SK-N-MC (cell line): ENCODE data around the gene OGG1.

Experiments used
- DNase-seq: peaks from one replicate; pipeline ENCODE4 v3.0.0-alpha.2; 2011; ENCODE audit warnings: low read depth, low spot score
- H3K27ac ChIP-seq: fragments of 200-600 bp; sonication (generic); 2 replicates; pipeline ENCODE4 v1.5.1; 2016; ENCODE audit warnings: mixed run types
- H3K36me3 ChIP-seq: fragments of 200-600 bp; sonication (generic); 2 replicates; pipeline ENCODE4 v1.6.1; 2017; ENCODE audit warnings: antibody characterized with exemption, low read length, mixed read lengths; ENCODE audit not compliant: insufficient read depth
- H3K4me3 ChIP-seq: fragments of 200-600 bp; sonication (generic); 2 replicates; pipeline ENCODE4 v1.5.1; 2016
- H3K9ac ChIP-seq: fragments of 200-600 bp; sonication (generic); 2 replicates; pipeline ENCODE4 v1.8.0; 2017; ENCODE audit warnings: mixed run types, mixed read lengths; ENCODE audit not compliant: insufficient read length
- H3K9me3 ChIP-seq: fragments of 200-600 bp; sonication (generic); 2 replicates; pipeline ENCODE4 v1.6.1; 2017; ENCODE audit warnings: low read depth, mild to moderate bottlenecking, antibody characterized with exemption, low read length, moderate library complexity, mixed read lengths
- EZH2 ChIP-seq: fragments of 200-600 bp; sonication (generic); IDR thresholded peaks from one replicate; pipeline ENCODE4 v1.6.1; 2017; ENCODE audit warnings: antibody characterized with exemption
- FOXP2 ChIP-seq: optimal IDR thresholded peaks from 2 replicates; pipeline ENCODE3; 2011; ENCODE audit warnings: mild to moderate bottlenecking, moderate library complexity; ENCODE audit not compliant: insufficient read depth; ENCODE audit errors: extremely low read length, control extremely low read depth
- POLR2AphosphoS5 ChIP-seq: IDR thresholded peaks from 2 replicates; pipeline ENCODE4 v1.6.1; 2012; ENCODE audit warnings: mild to moderate bottlenecking, low read depth, low read length, borderline replicate concordance

OGG1 gene

DNA sequence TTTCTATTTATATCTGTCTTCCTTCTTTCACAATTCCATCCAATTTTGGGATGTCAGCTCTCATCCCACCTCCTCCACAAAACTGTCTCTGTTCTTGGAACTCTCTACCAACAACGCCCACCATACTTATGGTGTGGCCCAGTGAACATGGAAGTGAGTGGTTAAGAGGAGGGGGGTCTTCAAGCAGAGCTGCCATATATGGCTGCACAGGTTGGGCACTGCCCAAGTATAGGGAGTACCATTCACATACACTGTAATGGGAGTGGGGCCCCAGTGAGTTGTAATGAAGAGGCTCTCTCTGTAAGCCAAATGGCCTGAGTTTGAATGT lies 27.9 kb downstream of the OGG1 start:
- Histone ChIP-seq H3K36me3 (no peaks in the 10 kb centered on the region), H3K9ac (no peak overlapping the region), H3K9me3 (no peaks in the 10 kb centered on the region), H3K27ac (no peak overlapping the region), H3K4me3 (no peak overlapping the region)
- DNase-seq = no peak
- TF ChIP-seq EZH2 = no peak
- no peak for TF ChIP-seq POLR2AphosphoS5
- no peak for TF ChIP-seq FOXP2

DNA sequence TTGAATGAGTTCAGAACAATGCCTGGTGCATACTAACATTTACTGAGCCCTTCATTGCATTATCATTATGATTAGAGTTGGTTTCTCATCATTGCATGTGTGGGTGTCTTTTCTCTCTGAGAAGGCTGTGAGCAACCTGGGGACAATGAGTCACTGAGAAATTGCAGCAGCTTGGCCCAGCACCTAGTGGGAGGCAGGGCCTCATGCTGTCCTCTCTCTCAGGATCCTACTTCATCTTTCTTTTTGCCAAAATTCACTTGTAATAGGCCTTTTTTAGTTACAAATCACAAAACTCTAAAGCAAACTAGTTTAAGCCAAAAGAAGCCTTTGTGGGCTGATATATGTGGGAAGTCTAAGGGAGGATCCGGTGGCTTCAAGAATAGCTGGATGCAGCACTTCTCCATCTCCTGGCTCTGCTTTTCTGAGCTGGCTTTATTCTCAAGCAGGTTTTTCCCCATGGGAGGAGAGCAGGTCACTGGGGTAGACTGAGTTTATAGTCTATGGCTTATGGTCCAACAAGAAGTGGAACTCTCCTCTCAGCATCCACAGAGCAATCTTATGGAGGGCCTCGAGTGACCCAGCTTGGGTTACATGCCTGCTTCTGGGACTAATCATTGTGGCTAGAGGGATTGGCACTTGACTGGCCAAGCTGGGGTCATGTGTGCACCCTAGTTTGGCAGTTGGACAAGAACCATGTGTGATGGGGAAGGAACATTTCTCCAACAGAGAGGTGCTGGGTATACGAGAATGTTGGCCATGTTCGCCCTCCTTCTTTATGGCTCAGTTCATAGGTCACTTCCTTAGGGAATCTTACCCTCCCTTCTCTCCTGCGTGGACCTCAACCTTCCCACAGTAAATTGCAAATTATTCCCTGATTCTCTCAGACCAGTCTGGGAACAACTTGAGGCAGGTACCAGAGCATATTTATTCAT lies 28.7 kb downstream of the OGG1 start:
- no peaks in the 10 kb centered on the region for H3K36me3 ChIP-seq
- H3K27ac ChIP-seq = no peak overlapping the region
- TF ChIP-seq FOXP2 = no peak
- TF ChIP-seq POLR2AphosphoS5 = no peak
- TF ChIP-seq EZH2 = no peak
- DNase-seq = no peak
- H3K9ac ChIP-seq = no peak overlapping the region
- no peaks in the 10 kb centered on the region for H3K9me3 ChIP-seq
- H3K4me3 ChIP-seq = no peak overlapping the region

- TF ChIP-seq EZH2 (no peak), FOXP2 (no peak), POLR2AphosphoS5 (no peak)
- no peak for DNase-seq
- no peaks in the 10 kb centered on the region for H3K9me3 ChIP-seq
- no peak overlapping the region for H3K27ac ChIP-seq
- H3K36me3 ChIP-seq = no peaks in the 10 kb centered on the region
- H3K9ac ChIP-seq = no peak overlapping the region
- H3K4me3 ChIP-seq = no peak overlapping the region
Observed at GRCh38 chr3:9779075-9779593, 29.4 kb downstream of the OGG1 start.

DNA sequence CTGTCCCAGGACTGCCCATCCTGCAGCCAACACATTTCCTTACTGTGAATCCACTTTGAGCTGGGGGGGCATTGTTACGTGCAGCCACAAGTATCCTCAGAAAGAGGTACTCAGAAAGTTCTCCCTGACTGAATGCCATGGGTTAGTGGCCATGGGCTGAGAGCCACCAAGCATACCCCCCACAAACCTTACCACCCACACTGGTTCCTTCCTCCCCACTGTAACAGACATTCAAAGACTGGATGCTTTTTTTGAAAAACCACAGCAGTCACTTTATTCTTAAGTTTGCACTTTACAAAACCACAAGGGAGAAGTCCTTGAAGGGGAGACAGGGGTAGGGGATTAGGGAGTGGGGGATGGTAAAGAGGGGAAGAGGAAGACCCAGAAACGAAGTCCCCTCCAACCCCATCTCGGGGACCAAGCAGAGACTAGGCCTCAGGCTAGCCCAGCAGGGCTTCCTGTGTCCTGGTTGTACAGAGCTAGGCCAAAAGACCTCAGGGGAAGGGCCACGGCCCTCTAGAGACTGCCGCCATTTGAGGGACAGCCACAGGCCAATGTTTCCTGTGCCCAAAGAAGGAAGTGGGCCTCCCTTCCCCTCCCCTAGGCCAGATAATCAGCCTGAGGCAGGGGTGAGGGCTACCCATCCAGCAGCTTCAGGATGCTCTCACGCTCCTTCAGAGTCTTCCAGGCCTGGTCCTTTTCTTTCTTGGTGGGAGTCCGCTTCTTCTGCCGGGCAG lies 30.1 kb downstream of the OGG1 start:
- H3K4me3 ChIP-seq = no peak overlapping the region
- H3K27ac ChIP-seq = no peak overlapping the region
- no peaks in the 10 kb centered on the region for H3K36me3 ChIP-seq
- H3K9me3 ChIP-seq = no peaks in the 10 kb centered on the region
- H3K9ac ChIP-seq = no peak overlapping the region
- no peak for TF ChIP-seq EZH2
- TF ChIP-seq POLR2AphosphoS5 = 0 out of 2 replicates have a peak, but pooled peaks have one; percentile 14
- no peak for TF ChIP-seq FOXP2
- peak; percentile 26 for DNase-seq

- TF ChIP-seq FOXP2 = no peak
- no peak for TF ChIP-seq EZH2
- TF ChIP-seq POLR2AphosphoS5 = no peak
- no peak for DNase-seq
- Histone ChIP-seq H3K27ac (no peak overlapping the region), H3K4me3 (no peak overlapping the region), H3K9ac (no peak overlapping the region), H3K36me3 (no peaks in the 10 kb centered on the region), H3K9me3 (no peaks in the 10 kb centered on the region)
Observed at GRCh38 chr3:9780458-9780812, 30.7 kb downstream of the OGG1 start.

GRCh38 chr3:9780910-9781309 lies 31.2 kb downstream of the OGG1 start:
- Histone ChIP-seq H3K9ac (no peak overlapping the region), H3K9me3 (no peaks in the 10 kb centered on the region), H3K4me3 (no peak overlapping the region), H3K27ac (no peak overlapping the region), H3K36me3 (no peaks in the 10 kb centered on the region)
- TF ChIP-seq POLR2AphosphoS5 (no peak), FOXP2 (no peak), EZH2 (no peak)
- DNase-seq = no peak

DNA sequence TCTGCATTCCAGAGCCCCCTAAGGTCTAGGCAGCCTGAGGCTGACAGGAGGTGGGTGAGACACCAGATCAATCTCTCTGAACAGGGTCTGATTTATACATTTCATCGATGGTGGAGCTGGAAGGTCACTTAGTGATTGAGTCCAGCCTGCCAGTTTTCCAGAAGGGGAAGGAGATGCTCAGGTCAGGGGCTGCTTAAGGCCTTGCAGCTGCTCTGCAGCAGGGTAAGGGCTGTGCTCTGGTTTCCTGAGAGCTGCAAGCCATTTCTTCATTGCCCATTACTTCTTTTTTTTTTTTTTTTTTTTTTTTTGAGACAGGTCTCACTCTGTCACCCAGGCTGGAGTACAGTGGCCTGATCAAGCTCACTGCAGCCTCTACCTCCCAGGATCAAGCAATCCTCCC lies 31.8 kb downstream of the OGG1 start:
- no peaks in the 10 kb centered on the region for H3K9me3 ChIP-seq
- H3K27ac ChIP-seq = no peak overlapping the region
- TF ChIP-seq EZH2 = no peak
- no peak for TF ChIP-seq FOXP2
- no peak for TF ChIP-seq POLR2AphosphoS5
- no peak overlapping the region for H3K9ac ChIP-seq
- no peak for DNase-seq
- H3K4me3 ChIP-seq = no peak overlapping the region
- no peaks in the 10 kb centered on the region for H3K36me3 ChIP-seq

GRCh38 chr3:9781978-9782603 lies 32.3 kb downstream of the OGG1 start:
- no peaks in the 10 kb centered on the region for H3K36me3 ChIP-seq
- no peak overlapping the region for H3K9ac ChIP-seq
- no peak overlapping the region for H3K4me3 ChIP-seq
- TF ChIP-seq EZH2 (no peak), POLR2AphosphoS5 (no peak), FOXP2 (no peak)
- no peaks in the 10 kb centered on the region for H3K9me3 ChIP-seq
- no peak overlapping the region for H3K27ac ChIP-seq
- DNase-seq = no peak
